RWPE1 (cell line): ENCODE data around the gene WWP2.

Experiments used
- CTCF ChIA-PET: fragments of 350-600 bp; sonication (Branson Sonifier 250); formaldehyde crosslinking; extraction: SDS; loops from one replicate; lab custom pipeline; 2021; lab: Yijun Ruan, JAX
- POLR2A ChIA-PET: fragments of 400-600 bp; formaldehyde crosslinking; extraction: SDS; loops from one replicate; lab custom pipeline; 2020; ENCODE audit warnings: antibody characterized with exemption; ENCODE audit not compliant: low non-redundant PET; lab: Yijun Ruan, JAX
- DNase-seq: peaks from one replicate; pipeline ENCODE4 v3.0.0; 2012; ENCODE audit warnings: low spot score
- H3K27ac ChIP-seq: fragments of 450-650 bp; 2 replicates; pipeline ENCODE4 v1.5.1; 2017
- TF ChIP-seq, protein P1 (sequence below): fragments of 450-650 bp; conservative IDR thresholded peaks from 2 replicates; pipeline ENCODE4 v1.5.1; 2017; ENCODE audit warnings: low read depth, mild to moderate bottlenecking

WWP2 gene

DNA sequence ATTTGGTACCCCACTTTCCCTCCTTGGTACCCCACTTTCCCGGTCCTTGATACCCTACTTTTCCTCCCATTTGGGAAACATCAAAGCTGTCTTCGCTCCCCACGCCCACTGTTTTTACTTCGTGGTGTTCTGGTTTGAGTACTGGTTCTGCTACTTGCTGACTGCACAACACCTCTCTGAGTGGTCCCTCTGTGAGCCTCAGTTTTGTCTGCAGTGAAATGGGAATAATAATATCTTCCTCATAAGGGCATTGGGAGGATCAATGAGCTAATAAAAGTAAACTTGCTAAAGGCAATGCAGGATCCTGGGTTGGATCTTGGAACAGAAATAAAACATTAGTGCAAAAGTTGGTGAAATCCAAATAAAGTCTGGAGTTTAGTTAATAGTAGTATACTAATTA lies 119.0 kb downstream of the WWP2 start:
- no peak overlapping the region for H3K27ac ChIP-seq
- TF ChIP-seq, protein P1, sequence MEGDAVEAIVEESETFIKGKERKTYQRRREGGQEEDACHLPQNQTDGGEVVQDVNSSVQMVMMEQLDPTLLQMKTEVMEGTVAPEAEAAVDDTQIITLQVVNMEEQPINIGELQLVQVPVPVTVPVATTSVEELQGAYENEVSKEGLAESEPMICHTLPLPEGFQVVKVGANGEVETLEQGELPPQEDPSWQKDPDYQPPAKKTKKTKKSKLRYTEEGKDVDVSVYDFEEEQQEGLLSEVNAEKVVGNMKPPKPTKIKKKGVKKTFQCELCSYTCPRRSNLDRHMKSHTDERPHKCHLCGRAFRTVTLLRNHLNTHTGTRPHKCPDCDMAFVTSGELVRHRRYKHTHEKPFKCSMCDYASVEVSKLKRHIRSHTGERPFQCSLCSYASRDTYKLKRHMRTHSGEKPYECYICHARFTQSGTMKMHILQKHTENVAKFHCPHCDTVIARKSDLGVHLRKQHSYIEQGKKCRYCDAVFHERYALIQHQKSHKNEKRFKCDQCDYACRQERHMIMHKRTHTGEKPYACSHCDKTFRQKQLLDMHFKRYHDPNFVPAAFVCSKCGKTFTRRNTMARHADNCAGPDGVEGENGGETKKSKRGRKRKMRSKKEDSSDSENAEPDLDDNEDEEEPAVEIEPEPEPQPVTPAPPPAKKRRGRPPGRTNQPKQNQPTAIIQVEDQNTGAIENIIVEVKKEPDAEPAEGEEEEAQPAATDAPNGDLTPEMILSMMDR = no peak
- ChIA-PET POLR2A (no interaction called here), CTCF (no interaction called here)
- no peak for DNase-seq

DNA sequence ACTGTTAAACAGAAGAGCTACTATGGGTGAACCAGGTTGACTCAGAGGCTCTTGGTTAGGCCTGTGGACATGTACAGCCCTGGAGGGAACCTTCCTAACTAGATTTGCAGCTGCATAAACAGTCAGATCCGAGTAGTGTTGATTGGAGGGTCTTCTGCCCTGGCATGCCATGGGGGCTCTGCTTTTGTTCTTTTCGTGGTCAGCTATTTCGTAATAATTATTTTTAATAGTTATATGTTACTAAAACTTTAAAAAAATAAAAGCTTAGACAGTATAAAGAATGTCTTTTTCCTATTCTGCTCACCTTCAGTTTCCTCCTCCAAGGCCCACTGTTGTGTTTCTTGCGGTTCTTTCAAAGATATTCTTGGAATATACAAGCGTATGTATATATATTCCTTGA lies 121.6 kb downstream of the WWP2 start:
- H3K27ac ChIP-seq = no peak overlapping the region
- TF ChIP-seq, protein P1 = no peak
- no peak for DNase-seq
- CTCF ChIA-PET = no interaction called here
- POLR2A ChIA-PET = no interaction called here

DNA sequence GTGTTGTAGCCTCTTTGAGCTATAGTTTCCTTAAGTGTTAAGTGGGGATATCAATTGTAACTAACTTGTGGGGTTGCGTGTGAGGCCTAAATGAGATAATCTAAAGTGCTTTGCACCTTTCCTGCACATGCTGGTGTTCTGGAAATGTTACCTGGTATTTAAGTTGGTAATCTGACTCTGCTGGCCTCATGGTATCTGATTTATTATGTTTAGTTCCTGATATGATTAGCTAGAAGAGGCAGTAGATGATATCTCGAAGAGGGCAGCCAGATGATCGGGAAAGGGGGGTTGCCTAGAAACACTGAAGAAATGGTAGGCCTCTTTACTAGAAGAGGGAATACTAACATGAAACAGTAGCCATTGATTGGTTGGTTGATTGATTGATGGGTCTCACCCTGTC lies 123.6 kb downstream of the WWP2 start:
- no peak overlapping the region for H3K27ac ChIP-seq
- no peak for DNase-seq
- CTCF ChIA-PET = no interaction called here
- POLR2A ChIA-PET = no interaction called here
- TF ChIP-seq, protein P1 = no peak

DNA sequence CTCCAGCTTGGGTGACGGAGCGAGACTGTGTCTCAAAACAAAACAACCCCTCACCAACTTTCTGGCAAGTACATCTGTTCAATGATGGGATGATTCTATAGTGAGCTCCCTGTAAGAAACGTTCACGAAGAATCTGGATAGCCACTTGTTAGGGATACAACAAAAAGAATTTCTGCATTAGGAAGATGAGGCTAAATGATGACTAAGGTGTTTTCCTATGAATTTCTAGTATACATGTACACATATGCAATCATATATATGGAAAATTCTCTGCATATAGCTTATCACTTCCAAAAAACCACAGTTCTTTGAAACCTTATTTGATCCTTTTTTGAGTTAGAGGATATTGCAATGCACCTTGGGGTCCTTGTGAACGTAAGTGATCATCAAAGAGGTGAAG lies 124.6 kb downstream of the WWP2 start:
- CTCF ChIA-PET = interaction anchor here (0.6 kb wide), 1 partner anchor 43 kb away, joined by 3 read pairs; no protein-coding TSS in a partner anchor

DNA sequence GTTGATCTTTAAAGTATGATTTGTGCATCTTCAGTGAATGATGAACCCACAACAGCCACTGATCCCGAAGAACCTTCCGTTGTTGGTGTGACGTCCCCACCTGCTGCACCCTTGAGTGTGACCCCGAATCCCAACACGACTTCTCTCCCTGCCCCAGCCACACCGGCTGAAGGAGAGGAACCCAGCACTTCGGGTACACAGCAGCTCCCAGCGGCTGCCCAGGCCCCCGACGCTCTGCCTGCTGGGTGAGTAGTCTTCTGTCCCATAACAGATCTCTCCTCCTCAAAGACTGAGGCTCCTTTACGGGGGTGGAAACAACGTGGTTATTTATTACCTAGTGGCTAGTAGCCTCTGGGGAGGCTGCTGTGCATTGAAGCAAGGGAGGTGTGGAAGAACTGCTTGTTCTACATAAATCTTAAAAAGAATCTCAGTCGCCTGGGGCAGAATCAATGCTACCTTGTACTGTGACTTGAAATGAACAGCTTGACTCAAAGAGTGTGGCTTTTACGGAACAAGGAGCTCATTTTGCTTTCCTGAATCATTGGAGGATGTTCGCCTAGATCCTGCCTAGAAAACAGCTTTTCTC lies 126.0 kb downstream of the WWP2 start:
- H3K27ac ChIP-seq = no peak overlapping the region
- POLR2A ChIA-PET = no interaction called here
- TF ChIP-seq, protein P1 = no peak
- DNase-seq = no peak
- CTCF ChIA-PET = no interaction called here

More for the DNA sequence above, 124.6 kb downstream of the WWP2 start:
- POLR2A ChIA-PET = no interaction called here
- TF ChIP-seq, protein P1 = no peak
- no peak for DNase-seq
- H3K27ac ChIP-seq = no peak overlapping the region

DNA sequence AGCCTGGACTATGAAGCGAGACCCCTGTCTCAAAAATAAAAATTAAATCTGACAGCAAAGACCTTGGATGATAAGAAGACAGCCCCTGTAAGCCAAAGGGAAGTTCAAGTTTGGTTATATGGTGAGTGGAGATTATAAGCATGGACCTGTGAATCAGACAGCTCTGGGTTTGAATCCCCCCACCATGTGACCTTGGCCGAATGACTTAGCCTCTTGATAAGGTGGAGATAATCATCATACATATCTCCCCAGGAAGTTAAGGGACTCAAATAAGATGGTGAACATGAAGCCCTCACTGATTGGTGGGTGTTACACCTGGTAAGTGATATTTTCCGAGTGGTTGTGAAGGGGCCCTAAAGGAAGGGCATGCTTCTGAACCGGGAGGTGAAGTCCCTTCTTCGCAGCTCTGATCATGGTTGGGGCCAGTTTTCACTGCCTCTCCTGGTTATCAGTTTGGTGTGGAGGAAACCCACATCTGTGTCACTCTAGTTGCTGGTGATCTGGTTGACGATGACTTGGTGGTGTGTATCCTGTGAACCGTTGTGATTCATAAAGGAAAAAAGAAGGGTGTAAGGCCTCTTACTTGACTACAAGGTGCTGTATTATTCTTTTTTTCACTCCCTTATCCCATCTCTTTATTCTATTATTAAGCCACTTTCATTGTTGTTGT lies 127.3 kb downstream of the WWP2 start:
- ChIA-PET CTCF (no interaction called here), POLR2A (no interaction called here)
- DNase-seq = no peak
- TF ChIP-seq, protein P1 = no peak
- no peak overlapping the region for H3K27ac ChIP-seq
